H1 (cell line): ENCODE results near the gene TRABD2B. TPM values are rescaled to one million over a fixed set of nuclear protein-coding genes. Genes with fewer than 3 reads are reported as not detected.

Source experiments
- CBX5 ChIP-seq: fragments of 300-800, 300-1000 bp; sonication (generic); IDR thresholded peaks from 2 replicates; pipeline ENCODE4 v1.7.1; 2016; ENCODE audit warnings: antibody characterized with exemption, low read length, low read depth
- CHD1 ChIP-seq: IDR thresholded peaks from 2 replicates; pipeline ENCODE4 v1.6.1; 2012; ENCODE audit warnings: low read depth, low read length, improper control_type of control experiment
- CREB1 ChIP-seq: IDR thresholded peaks from 2 replicates; pipeline ENCODE4 v1.6.1; 2012; ENCODE audit warnings: inconsistent platforms
- MAFK ChIP-seq: IDR thresholded peaks from 2 replicates; pipeline ENCODE4 v1.6.1; 2012; ENCODE audit warnings: low read depth, mild to moderate bottlenecking, improper control_type of control experiment, low read length
- NRF1 ChIP-seq: IDR thresholded peaks from 2 replicates; pipeline ENCODE4 v1.6.1; 2011; ENCODE audit warnings: mild to moderate bottlenecking, low read depth, low read length, improper control_type of control experiment
- POLR2A ChIP-seq, 2 experiments: IDR thresholded peaks; 1 replicate in 1 of 2; 2 replicates in 1 of 2; pipeline ENCODE4 v1.6.1; 2011; ENCODE audit warnings: low read depth in 2 of 2, low read length in 2 of 2, mild to moderate bottlenecking in 2 of 2; ENCODE audit errors: control extremely low read depth in 1 of 2
- SIN3A ChIP-seq, 2 experiments: IDR thresholded peaks in 1 of 2; conservative IDR thresholded peaks in 1 of 2; 2 replicates each; pipeline ENCODE4 v1.6.1; 2011 to 2012; ENCODE audit warnings: low read length in 2 of 2, improper control_type of control experiment in 1 of 2, low read depth in 1 of 2, mild to moderate bottlenecking in 1 of 2
- SIX5 ChIP-seq: IDR thresholded peaks from 2 replicates; pipeline ENCODE4 v1.6.1; 2011; ENCODE audit warnings: mild to moderate bottlenecking, low read depth, low read length
- TBP ChIP-seq: IDR thresholded peaks from 2 replicates; pipeline ENCODE4 v1.6.1; 2011; ENCODE audit warnings: low read depth, low read length, improper control_type of control experiment
- polyA plus RNA-seq, 7 experiments: library from polyadenylated mRNA; depleted of rRNA in 3 of 7; stranded (reverse) in 5 of 7; unstranded in 2 of 7; fragments of >200 nt in 5 of 7; fragments of 200-250 nt in 2 of 7; gene quantifications; 1 replicate in 5 of 7; 2 replicates in 1 of 7; 4 replicates in 1 of 7; pipeline versions ENCODE4 v1.2.1 to v1.2.3, GENCODE V29; 2011 to 2013; ENCODE audit warnings: missing spikeins in 2 of 7, mixed read lengths in 2 of 7
- total RNA-seq: library from RNA; stranded (reverse); fragmentation: NEBNext Ultra II Directional; extraction: Animal tissue kit (Norgen Biotek cat#: 25700); gene quantifications from 2 replicates; pipeline ENCODE4 v1.2.1, GENCODE V29; 2021
- TF ChIP-seq, protein P1 (sequence below): IDR thresholded peaks from 2 replicates; pipeline ENCODE4 v1.6.1; 2011; ENCODE audit warnings: low read depth, mild to moderate bottlenecking, low read length; ENCODE audit not compliant: insufficient read depth
- TF ChIP-seq, protein P2 (sequence below): IDR thresholded peaks from 2 replicates; pipeline ENCODE4 v1.6.1; 2012; ENCODE audit warnings: inconsistent platforms

The TRABD2B gene
- total and polyA plus RNA-seq, 2 of the 8 experiments (the other 6 are each of a cell fraction or from before 2014, with no cell fraction given), result 0.95 to 3.4 TPM

DNA sequence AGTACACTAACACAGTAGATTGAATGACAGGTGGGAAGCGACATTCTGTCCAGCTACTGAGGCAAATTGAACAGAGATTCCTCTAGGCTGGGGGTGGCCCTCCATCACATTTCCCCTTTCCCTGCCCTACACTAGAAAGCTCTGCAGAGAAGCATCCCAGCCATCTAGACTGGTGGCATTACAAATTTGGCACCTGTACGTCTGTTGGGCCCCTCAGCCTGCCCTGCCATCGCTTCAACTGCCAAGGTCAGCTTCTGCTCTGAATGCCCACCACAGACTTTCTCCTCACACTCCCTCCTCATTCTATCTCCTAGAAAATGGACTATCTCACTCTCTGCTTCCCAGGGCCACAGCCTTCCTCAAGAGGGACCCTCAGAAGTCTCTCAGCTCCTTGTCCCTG lies 16.7 kb downstream of the TRABD2B start (continued):
- TF ChIP-seq CBX5, result no peak
- no peak for TF ChIP-seq SIX5
- TF ChIP-seq NRF1, result no peak
- no peak for TF ChIP-seq POLR2A (IDR thresholded peaks at IDR 0.05; ENCODE audit: control extremely low read depth in 1 of 2, low read depth in 2 of 2, low read length in 2 of 2)
- TF ChIP-seq, protein P1, sequence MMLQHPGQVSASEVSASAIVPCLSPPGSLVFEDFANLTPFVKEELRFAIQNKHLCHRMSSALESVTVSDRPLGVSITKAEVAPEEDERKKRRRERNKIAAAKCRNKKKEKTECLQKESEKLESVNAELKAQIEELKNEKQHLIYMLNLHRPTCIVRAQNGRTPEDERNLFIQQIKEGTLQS, result no peak
- TF ChIP-seq, protein P2, sequence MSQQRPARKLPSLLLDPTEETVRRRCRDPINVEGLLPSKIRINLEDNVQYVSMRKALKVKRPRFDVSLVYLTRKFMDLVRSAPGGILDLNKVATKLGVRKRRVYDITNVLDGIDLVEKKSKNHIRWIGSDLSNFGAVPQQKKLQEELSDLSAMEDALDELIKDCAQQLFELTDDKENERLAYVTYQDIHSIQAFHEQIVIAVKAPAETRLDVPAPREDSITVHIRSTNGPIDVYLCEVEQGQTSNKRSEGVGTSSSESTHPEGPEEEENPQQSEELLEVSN, result no peak
- TF ChIP-seq CHD1, result no peak
- no peak for TF ChIP-seq TBP
- TF ChIP-seq CREB1, result no peak
- no peak for TF ChIP-seq MAFK
- TF ChIP-seq SIN3A (conservative IDR thresholded peaks at IDR 0.05 in 1 of 2, IDR thresholded peaks at IDR 0.05 in 1 of 2; ENCODE audit: low read depth in 1 of 2, low read length in 2 of 2), result no peak
